HG03108 (cell line): Measurements from ENCODE around the gene PAF1.
"Not testable (repeated sequence)": the region's sequence is repeated elsewhere in the genome, so short reads cannot be mapped to it uniquely, and the experiment has no call there.

Experiments
- ATAC-seq: cut with Tn5 transposase; IDR thresholded peaks from one replicate; pipeline ENCODE4 v1.9.1; 2021; ENCODE audit warnings: moderate library complexity; ENCODE audit not compliant: unreplicated experiment

PAF1 gene

GRCh38 chr19:39384839-39385568 is 5.9 kb downstream of the PAF1 start:
- no peak for ATAC-seq

- no peak for ATAC-seq
Measured at GRCh38 chr19:39382991-39383828, 7.7 kb downstream of the PAF1 start.

DNA sequence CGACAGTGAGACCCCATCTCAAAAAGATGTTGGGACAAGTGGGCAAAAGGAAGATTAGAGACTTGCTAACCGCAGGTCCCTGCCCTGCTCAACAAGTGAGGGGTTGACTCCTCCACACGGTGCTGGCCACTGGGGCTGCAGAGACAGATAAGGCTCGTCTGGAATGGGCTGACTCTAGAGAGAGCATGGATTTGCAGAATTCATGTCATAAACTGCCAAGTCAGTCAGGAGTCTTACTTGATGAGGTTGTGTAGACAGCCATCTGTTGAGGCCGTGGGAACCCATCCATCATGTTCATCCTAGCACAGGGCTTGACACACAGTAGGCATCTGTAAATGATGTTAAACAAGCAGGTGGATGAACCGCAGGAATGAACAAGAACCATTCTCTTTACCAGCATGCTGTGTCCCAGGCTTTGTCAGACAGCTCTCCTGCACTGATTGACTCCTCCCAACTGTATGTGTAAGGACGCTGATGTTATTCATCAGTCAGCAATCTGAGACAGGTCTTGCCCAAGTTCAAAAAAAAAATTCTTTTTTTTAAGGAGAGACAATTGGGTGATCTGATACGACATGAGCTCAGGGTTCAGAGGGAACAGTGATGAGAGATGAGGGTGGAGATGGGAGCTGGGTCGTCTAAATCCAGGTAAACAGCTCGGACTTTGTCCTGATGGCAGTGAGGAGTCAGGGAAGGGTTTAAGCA is 8.8 kb downstream of the PAF1 start:
- no peak for ATAC-seq

DNA sequence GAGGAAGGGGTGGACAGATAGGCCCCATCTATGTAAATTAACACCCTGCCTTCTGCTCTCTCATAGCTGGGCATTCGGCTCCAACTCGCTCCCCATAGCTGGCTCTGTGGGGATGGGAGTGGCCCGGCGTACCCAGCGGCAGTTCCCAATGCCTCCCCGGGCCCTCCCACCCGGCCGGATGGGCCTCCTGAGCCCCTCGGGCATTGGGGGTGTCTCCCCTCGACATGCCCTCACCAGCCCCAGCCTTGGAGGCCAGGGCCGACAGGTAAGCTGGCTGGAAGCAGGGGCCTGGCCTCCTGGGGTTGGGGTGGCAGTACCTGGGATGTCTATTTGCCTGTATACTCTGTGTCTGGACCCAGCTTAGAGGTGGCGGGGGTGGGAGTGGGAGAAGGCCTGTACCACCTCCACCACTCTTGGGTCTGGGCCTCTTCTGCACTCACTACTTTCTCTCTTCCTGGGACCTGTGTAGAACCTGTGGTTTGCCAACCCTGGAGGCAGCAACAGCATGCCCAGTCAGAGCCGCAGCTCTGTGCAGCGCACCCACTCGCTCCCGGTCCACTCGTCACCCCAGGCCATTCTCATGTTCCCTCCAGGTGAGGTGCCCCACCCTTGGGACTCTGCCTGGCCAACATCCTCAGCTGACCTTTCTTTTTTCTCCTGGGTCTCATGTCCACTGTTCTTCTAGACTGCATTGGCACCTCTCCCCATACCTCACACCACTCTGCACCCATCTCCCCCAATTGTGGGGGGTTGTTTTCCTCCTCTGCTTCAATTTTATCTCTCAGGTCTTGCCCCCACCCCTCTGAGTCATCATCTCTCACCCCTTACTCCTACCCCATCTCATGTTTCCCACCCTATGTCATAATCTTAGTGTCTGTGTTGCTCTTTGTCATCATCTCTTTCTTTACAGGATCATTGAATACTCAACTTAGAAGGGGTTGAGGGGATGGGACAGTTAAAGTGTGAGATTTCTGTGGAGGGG is 10.1 kb downstream of the PAF1 start:
- no peak for ATAC-seq

GRCh38 chr19:39379865-39380396 is 11.0 kb downstream of the PAF1 start:
- no peak for ATAC-seq

DNA sequence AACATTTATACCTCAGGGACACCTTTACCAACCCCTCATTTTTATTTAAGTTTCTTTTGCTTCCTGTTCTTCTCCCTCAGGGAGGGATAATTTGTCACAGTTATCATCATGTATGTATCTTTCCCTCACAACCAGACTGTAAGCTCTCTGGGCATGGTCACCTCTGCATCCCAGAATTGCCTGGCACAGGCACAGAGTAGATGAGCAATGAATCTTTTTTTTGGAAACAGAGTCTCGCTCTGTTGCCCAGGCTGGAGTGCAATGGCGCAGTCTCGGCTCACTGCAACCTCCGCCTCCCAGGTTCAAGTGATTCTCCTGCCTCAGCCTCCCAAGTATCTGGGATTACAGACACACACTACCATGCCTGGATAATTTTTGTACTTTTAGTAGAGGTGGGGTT is 11.5 kb downstream of the PAF1 start:
- ATAC-seq, result not testable (repeated sequence)

- ATAC-seq, result no peak
Measured at GRCh38 chr19:39377373-39378362, 13.2 kb downstream of the PAF1 start.

- no peak for ATAC-seq
Measured at GRCh38 chr19:39375929-39376328, 15.0 kb downstream of the PAF1 start.

GRCh38 chr19:39372941-39373340 is 18.0 kb downstream of the PAF1 start:
- no peak for ATAC-seq

DNA sequence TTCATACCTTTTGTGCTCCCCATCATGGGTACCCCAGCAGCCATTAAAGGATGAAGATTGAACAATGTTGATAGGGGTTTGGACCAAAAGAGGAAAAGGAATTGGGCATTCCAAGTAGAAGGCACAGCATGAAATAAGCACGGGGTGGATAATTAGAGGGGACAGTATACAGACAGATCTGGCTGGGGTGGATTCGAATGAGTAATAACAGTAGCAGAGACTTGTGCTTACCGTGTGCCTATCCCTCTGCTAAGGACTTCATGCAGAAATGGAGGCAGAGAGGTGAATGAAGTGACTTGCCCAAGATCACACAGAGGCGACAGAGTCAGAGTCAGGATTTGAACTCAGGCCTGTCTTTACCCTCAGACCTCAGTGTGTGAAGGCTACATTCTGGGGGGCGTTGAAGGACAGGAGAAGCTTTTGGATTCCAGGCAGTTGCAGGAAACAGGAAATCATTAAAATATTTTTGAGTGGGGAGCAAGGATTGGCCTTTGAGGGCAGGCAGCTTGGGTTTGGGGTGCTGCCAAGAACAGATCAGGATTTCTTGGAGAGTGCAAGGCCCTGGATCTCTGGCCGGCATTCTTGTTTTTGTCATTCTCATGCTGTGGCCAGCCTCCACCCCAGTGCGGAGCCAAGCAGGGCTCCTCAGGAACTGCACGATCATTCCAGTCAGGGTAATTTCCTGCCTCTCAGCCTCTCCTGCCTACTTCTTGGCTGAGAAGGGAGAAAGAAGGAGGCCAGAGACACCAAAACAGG is 18.7 kb downstream of the PAF1 start:
- ATAC-seq, result no peak

- no peak for ATAC-seq
Measured at GRCh38 chr19:39370735-39371134, 20.2 kb downstream of the PAF1 start.

- no peak for ATAC-seq
Measured at GRCh38 chr19:39369200-39369599, 21.7 kb downstream of the PAF1 start.

DNA sequence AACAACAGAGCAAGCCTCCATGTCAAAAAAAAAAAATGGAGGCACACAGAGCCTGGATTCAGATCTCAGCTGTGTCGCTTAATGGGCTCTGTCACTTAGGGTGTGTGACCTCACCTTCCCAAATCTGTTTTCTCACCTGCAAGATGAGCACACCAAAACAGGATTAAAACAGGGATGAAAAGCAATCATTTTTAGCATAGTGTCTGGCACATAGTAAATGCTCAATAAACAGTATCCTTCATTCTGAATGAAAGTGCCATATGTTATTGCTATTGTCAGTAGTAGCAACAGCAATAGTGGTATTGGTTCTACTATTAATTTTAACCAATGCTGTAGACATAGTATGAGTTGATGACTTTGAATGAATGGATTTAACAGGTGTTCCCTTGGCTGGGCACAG is 25.4 kb downstream of the PAF1 start:
- ATAC-seq, result no peak

DNA sequence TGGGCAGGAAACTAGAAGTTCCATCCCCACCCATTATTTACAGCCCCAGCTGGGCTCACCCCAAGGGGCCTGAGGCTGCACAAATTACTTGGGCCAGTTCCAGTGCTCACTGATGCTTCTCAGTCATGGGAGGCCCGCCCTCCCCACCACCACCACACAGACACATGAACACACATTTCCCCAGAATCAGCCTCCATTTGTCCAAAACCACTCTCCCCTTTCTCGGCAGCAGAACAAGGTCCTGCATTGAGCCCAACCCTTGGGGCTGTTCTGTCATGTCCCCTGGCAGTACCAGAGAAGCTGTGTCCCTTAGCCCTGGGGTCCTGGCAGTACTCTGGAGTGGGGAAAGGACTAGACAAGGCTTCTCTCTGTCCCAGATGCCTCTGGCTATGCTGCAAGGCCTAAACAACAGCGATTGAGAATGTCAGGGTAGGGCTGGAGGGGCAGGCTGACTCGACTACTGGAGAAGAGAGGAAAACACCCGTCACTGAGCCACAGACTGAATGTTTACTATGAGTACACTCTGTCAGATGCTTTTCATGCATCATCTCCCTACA is 26.9 kb downstream of the PAF1 start:
- no peak for ATAC-seq

DNA sequence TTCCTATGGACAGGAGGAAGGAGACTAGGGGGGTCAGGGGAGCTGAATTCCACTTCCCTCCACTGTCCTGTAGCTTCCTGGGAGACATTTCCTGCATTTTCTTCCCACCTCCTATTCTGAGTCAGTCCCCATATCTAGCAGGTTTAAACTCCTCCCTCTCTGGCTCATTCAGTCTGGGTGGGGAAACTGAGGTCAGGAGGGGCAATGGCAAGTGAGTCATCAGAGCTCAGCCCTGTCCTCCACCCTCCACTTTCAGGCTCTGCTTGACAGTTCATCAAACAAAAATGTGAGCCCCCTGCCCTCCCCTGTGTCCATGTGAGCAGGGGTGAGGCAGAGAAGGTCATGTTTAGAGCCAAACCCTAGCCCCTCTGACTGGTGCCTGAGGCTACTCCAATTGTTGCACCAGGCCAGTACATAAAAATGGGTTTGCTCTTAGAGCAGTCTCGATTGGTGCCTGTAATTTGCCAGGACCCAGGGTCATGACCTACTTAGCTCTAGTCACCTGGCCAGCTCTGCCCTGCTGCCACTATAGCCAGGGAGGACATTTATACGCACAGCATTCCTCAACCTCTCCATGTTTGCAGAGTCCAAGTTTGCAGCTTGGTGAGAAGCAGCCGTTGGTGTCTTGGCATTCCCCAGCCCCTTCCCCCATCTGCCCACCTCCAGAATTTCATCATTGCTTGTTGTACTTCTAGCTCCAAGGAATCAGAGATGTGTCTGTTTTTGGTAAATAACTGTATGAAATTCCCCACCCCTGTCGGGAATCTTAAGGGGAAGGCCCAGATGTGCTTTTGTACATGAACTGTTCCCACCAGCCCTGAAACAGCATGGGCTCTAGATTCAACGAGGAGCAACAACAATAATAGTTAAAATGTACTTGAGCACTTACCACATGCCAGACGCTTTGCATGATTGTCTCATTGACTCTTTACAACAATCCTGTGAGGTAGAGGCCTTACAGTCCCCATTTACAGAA is 27.9 kb downstream of the PAF1 start:
- no peak for ATAC-seq

DNA sequence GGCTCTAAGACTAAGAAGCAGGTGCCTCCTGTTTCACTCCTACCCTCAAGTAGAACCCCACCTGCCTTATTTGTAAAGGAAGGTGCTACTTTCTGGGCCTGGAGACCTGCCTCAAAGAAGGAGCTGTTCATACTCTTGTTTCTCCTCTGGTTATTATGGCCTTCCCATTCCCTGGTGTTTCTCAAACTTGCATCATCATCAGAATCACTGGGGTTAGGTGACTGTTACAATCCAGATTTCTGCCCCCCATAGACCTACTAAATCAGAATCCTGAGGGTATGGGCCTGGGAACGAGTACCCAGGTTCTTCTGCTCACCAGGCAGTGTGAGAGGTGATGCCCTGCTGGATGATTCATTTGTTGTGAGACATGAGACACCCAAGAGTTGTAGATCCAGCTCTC is 30.3 kb downstream of the PAF1 start:
- ATAC-seq, result no peak

DNA sequence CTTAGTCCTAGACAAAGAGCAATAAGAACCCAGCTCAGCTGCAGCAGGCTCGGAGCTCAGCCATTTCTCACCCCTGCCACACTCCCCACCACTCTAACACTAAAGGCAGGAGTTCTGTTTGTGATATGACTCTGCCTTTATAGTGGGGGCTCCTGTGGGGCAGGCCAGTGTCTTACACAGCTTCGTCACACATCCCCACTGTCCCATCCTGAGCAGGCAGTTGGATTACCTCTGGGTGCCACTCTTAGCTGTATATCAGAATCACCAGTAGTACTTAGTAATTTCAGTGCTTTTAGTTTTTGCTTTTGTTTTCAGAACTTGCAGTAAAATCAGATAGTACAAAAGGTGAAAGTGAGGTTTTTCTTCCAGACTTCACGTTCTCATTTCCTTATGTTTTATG is 31.9 kb downstream of the PAF1 start:
- no peak for ATAC-seq
